ENCODE data around the gene ANO6. TPM values are rescaled to one million over a fixed set of nuclear protein-coding genes. Genes with fewer than 3 reads are reported as not detected.
"Not testable (repeated sequence)": the region's sequence is repeated elsewhere in the genome, so short reads cannot be mapped to it uniquely, and the experiment has no call there.

The ANO6 gene, protein sequence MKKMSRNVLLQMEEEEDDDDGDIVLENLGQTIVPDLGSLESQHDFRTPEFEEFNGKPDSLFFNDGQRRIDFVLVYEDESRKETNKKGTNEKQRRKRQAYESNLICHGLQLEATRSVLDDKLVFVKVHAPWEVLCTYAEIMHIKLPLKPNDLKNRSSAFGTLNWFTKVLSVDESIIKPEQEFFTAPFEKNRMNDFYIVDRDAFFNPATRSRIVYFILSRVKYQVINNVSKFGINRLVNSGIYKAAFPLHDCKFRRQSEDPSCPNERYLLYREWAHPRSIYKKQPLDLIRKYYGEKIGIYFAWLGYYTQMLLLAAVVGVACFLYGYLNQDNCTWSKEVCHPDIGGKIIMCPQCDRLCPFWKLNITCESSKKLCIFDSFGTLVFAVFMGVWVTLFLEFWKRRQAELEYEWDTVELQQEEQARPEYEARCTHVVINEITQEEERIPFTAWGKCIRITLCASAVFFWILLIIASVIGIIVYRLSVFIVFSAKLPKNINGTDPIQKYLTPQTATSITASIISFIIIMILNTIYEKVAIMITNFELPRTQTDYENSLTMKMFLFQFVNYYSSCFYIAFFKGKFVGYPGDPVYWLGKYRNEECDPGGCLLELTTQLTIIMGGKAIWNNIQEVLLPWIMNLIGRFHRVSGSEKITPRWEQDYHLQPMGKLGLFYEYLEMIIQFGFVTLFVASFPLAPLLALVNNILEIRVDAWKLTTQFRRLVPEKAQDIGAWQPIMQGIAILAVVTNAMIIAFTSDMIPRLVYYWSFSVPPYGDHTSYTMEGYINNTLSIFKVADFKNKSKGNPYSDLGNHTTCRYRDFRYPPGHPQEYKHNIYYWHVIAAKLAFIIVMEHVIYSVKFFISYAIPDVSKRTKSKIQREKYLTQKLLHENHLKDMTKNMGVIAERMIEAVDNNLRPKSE
- 24.1 and 24.8 TPM in 2 replicates for total RNA-seq

DNA sequence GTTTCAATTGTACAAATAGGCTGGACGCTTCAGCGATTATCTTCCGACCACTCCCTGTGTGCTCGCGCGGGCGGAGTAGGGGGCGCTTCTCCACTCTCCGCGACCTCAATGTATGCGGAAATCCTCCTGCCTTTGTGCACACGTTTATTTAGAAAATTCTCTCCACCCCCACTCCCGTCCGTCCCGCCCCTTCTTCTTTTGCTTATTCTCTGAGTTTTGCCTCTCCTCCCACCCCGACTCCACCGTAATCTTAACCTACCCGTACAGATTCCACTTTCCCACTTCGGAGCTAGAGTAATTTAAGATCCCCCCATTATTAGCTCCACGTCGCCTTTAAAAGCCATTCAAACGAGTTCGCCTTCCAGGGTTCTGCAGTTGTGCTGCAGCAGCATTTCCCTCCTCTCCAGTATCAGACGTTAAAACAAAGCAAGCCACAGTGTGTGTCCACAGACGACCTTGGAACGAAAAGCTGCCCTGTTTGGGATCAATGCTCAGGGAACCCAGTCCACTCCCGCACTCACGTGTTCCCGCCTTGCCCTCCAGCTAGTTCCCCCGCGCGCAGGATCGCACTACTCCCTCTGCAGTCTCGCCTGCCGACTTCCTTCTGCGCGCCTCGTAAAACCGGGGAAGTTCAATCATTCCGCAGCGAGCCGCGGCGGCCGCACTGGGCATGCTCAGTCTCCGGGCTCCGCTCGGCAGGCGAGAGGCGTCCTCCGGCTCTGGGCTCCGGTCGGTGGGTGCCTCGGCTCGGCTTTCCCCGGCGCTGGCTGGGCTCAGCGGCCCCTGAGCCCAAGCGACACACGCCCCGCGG, at the start of gene ANO6:
Gene ANO6, plus strand, starts transcription at position 677 of the 811 bp plus-strand sequence. CDS start 227 bp downstream, outside the sequence.
- no peaks in the 10 kb centered on the region for H3K27me3 Mint-ChIP-seq
- peak within 1 kb of the TSS; percentile 93 for H3K4me3 Mint-ChIP-seq
- H3K36me3 Mint-ChIP-seq (ENCODE audit: low read depth): peaks cover 3% of the 10 kb centered on the region
- peak; percentile 95 for DNase-seq
- H3K4me1 Mint-ChIP-seq: peaks cover 30% of the 10 kb centered on the region
- peak within 1 kb of the TSS; percentile 90 for H3K27ac Mint-ChIP-seq
- H3K9me3 Mint-ChIP-seq: no peaks in the 10 kb centered on the region
- intact Hi-C loops (cut with micrococcal nuclease): loop anchor here (1.0 to 5.0 kb wide), 5 partner anchors 18 to 777 kb away; partner anchors contain the start of gene SCAF11

DNA sequence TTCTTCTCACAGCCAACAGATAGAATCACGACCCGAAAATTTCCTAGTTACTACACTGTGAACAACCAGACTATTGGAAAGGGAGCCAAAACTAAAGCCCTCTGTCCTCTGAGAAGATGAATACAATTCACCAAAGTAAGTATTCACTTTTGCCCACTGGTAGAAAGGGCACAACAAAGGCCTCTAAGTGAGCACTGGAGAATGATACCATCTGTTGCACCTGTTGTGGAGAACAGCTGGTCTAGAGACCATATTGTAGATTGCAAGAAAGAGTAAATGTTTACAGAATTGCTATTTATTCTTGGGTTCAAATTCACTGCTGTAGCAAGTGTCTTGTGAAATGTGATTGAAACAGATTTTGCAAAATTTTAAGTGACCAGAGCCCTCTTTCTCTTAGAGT, 46.9 kb upstream of the ANO6 start:
- DNase-seq: no peak
- Mint-ChIP-seq H3K27me3 (peaks cover 6% of the 10 kb centered on the region), H3K27ac (no peak overlapping the region), H3K36me3 (ENCODE audit: low read depth) (no peaks in the 10 kb centered on the region), H3K4me3 (no peak overlapping the region), H3K4me1 (no peaks in the 10 kb centered on the region), H3K9me3 (peaks cover 2% of the 10 kb centered on the region)
- intact Hi-C loops (cut with micrococcal nuclease): no loop called here

DNA sequence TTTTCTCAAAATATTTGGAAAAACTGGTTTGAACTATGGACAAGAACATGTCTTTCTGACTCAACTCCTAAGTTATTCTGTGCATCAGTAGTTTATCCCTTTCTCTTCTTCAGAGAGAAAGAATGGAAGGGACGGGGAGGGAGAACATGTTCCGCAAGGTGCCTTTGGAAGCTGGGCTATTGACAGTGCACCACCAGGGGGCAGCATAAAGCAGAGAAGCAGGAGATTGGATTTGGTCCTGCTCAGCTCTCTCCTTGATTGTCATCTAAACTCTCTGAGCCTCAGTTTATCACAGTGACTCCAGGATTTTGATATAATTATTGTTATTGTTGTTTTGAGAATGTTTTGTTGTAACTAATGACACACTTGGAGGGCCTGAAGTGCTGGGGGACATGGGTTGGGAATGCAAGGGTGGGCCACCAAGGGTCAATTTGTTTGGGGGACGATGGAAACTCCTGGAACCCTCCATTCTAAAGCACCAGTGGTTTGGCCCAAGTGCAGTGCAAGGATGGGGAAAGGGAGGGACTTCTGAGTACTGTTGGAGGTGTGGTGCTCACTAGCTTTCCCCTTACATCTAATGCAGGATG, 45.3 kb upstream of the ANO6 start:
- Mint-ChIP-seq H3K36me3 (ENCODE audit: low read depth) (no peaks in the 10 kb centered on the region), H3K27me3 (peaks cover 4% of the 10 kb centered on the region), H3K4me1 (no peaks in the 10 kb centered on the region), H3K4me3 (no peak overlapping the region), H3K27ac (no peak overlapping the region), H3K9me3 (no peaks in the 10 kb centered on the region)
- peak; percentile 92 for DNase-seq
- intact Hi-C loops (cut with micrococcal nuclease): loop anchor here (2.0 to 10.0 kb wide), 4 partner anchors 47 to 557 kb away; partner anchors contain the start of genes ANO6 and ARID2

DNA sequence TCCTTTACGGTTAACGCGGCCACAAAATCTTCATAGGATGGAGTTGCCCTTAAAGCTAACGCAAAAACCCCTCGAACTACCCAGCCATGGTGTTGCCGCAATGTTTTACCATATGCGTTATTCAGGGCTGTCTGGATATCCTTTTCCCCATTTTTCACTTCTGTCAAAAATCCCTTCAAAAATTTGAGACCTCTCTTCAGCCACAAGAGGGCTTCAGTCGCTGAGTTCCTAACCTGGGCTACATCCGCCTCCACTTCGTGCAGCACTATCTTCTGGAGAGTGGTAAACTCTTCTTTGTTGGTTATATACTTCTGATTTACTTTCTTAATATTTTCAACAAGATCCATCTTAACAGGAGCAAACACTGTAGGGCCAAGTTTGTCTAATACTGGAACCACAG, 42.6 kb upstream of the ANO6 start:
- not testable (repeated sequence) for H3K36me3 Mint-ChIP-seq (ENCODE audit: low read depth); DNase-seq; H3K4me1 Mint-ChIP-seq; H3K4me3 Mint-ChIP-seq; H3K27me3 Mint-ChIP-seq; H3K27ac Mint-ChIP-seq
- intact Hi-C loops (cut with micrococcal nuclease): loop anchor here (5.0 to 10.0 kb wide), 3 partner anchors 44 to 554 kb away; partner anchors contain the start of genes ANO6 and ARID2
- H3K9me3 Mint-ChIP-seq: peaks cover 14% of the 10 kb centered on the region

DNA sequence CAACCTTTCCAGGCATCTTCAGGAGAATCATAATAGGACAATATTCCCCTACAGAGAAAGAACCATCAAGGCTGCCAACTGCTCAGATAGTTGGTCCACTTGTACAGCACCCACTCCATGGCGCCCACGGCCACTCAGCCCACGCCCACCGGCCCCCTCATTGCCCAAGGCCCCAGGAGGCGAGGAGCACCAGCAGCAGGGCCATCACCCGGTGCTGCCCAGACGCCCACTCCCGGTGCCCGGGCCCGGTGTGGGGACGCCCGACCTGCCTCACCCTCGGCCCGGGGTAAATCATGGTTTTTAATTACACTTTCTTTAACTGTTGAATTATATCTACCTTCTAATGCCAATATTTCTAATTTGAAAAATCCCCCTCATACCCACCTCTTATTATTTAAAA, 41.3 kb upstream of the ANO6 start:
- intact Hi-C loops (cut with micrococcal nuclease): loop anchor here (5.0 to 10.0 kb wide), 3 partner anchors 43 to 553 kb away; partner anchors contain the start of genes ANO6 and ARID2
- Mint-ChIP-seq H3K36me3 (ENCODE audit: low read depth) (peaks cover 12% of the 10 kb centered on the region), H3K4me3 (no peak overlapping the region), H3K4me1 (no peaks in the 10 kb centered on the region), H3K27ac (no peak overlapping the region), H3K9me3 (peaks cover 19% of the 10 kb centered on the region), H3K27me3 (no peaks in the 10 kb centered on the region)
- DNase-seq: no peak

DNA sequence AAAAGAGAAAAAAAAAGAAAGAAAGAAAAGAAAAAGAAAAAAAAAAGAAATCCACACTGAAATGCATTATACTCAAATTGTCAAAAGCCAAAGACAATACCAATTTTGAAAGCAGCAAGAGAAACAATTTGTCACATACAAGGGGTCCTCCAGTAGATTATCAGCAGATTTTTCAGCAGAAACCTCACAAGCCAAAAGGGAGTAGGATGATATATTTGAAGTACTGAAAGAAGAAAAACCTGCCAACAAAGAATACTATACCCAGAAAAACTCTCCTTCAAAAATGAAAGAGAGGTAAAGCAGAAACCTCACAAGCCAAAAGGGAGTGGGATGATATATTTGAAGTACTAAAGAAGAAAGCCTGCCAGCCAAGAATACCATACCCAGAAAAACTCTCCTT, 37.1 kb upstream of the ANO6 start:
- H3K9me3 Mint-ChIP-seq: peaks cover 19% of the 10 kb centered on the region
- H3K27me3 Mint-ChIP-seq: no peaks in the 10 kb centered on the region
- no peak for DNase-seq
- H3K36me3 Mint-ChIP-seq (ENCODE audit: low read depth): peaks cover 14% of the 10 kb centered on the region
- no peak overlapping the region for H3K4me3 Mint-ChIP-seq
- no peak overlapping the region for H3K27ac Mint-ChIP-seq
- intact Hi-C loops (cut with micrococcal nuclease): loop anchor here (10.0 kb wide), 1 partner anchor 366 kb away; no protein-coding TSS in a partner anchor
- H3K4me1 Mint-ChIP-seq: no peaks in the 10 kb centered on the region

DNA sequence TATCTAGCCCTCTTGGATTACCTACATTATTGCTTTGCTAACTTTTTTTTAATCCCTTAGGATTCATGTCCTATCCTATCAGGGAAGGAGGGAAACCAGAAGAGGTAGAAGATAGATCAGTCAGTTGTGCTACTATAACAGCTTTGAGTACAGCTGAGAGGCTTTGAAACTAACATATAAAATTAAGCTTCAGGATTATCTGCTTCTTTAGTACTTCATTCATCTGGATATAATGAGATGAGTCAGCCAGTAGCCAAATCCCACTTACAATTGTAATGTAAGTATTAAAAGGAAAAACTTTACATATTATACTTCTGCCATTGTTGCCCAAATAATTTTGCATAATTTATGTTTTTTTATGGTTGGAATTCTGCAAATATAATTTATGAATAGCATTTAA, 33.4 kb upstream of the ANO6 start:
- peaks cover 11% of the 10 kb centered on the region for H3K9me3 Mint-ChIP-seq
- intact Hi-C loops (cut with micrococcal nuclease): no loop called here
- H3K4me1 Mint-ChIP-seq: no peaks in the 10 kb centered on the region

DNA sequence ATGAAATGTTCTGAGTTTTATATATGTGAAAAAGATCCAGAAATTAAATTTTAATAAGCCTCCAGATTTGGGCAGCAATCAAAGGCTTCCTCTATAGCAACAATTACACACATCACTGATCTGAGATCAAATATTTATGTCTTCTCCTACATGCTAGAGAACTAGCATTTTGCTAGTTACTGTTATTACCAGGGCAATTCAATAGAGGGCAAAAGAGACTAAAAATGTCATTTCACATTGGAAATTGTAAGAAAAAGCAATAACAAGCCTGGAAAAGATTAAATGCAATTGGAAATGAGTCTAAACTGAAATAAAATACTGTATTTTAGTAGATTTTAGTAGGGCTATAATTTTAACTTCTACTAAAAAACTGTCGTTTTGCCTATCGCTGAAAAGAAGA, 32.6 kb upstream of the ANO6 start:
- no peak overlapping the region for H3K27ac Mint-ChIP-seq

More for the DNA sequence above, 33.4 kb upstream of the ANO6 start:
- H3K27ac Mint-ChIP-seq: no peak overlapping the region
- peaks cover 11% of the 10 kb centered on the region for H3K36me3 Mint-ChIP-seq (ENCODE audit: low read depth)
- no peak for DNase-seq
- H3K4me3 Mint-ChIP-seq: no peak overlapping the region
- H3K27me3 Mint-ChIP-seq: no peaks in the 10 kb centered on the region

DNA sequence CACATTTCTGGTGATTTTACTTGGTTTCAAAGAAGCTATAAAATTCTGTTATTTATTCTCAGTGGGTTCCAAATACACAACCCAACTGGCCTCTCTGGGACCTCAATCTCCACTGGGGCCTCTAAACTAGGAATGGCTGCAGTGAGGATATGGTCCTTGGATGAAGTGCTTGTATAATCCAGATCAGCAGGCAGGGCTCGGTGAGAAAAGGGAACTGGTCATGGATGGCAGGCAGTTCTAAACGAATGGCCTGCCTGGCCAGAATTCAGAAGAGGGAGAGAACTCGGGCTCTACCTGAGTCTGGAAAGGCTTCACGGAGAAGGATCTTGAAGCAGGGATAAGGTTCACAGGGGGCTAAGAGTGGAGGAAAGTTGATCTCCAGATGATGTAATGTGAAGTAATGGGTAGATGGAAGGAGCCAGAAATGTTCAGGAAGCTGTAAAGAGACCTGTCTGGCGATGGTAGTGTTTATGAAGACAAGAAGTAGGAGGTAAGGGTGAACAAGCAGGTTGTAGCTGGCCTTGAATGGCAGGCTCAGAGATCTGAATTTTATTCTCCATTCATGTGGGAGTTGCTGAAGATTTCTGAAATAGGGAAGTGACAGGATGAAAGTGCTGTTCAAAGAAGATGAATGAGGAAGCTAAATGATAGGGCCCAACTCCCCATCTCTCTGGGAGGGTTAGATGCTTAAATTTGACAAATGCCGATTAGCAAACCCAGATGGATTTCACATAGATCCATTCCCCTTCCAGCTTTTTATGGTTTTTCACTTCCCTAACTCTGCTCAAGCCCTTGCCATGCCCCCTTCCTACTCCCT, 31.5 kb upstream of the ANO6 start:
- intact Hi-C loops (cut with micrococcal nuclease): no loop called here
- H3K36me3 Mint-ChIP-seq (ENCODE audit: low read depth): peaks cover 5% of the 10 kb centered on the region
- no peaks in the 10 kb centered on the region for H3K4me1 Mint-ChIP-seq
- H3K27me3 Mint-ChIP-seq: no peaks in the 10 kb centered on the region
- H3K4me3 Mint-ChIP-seq: no peak overlapping the region
- no peak for DNase-seq
- H3K9me3 Mint-ChIP-seq: no peaks in the 10 kb centered on the region
- H3K27ac Mint-ChIP-seq: no peak overlapping the region

More for the DNA sequence above, 32.6 kb upstream of the ANO6 start:
- Mint-ChIP-seq H3K4me1 (no peaks in the 10 kb centered on the region), H3K36me3 (ENCODE audit: low read depth) (peaks cover 11% of the 10 kb centered on the region), H3K27me3 (no peaks in the 10 kb centered on the region), H3K9me3 (peaks cover 5% of the 10 kb centered on the region), H3K4me3 (no peak overlapping the region)
- no peak for DNase-seq
- intact Hi-C loops (cut with micrococcal nuclease): no loop called here

DNA sequence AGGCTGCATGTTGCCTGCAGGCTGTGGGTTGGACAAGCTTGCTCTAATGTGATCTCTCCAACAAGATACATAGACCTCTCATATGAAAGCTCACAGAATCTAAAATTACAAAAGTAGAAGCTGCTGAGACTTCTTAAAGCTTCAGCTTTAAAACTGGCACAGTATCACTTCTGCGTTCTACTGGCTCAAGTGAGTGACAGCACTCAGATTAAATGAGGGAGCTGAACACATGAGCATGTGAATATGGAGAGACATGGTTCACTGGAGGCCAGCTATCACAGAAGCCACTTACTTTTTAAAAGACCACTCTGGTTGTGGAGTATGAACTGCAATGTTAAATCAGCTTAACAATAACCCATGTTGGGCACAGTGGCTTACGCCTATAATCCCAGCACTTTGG, 29.1 kb upstream of the ANO6 start:
- intact Hi-C loops (cut with micrococcal nuclease): no loop called here
- no peak overlapping the region for H3K27ac Mint-ChIP-seq
- peaks cover 6% of the 10 kb centered on the region for H3K4me1 Mint-ChIP-seq
- no peak overlapping the region for H3K4me3 Mint-ChIP-seq
- no peaks in the 10 kb centered on the region for H3K9me3 Mint-ChIP-seq
- no peak for DNase-seq
- no peaks in the 10 kb centered on the region for H3K27me3 Mint-ChIP-seq
- H3K36me3 Mint-ChIP-seq (ENCODE audit: low read depth): peaks cover 3% of the 10 kb centered on the region

DNA sequence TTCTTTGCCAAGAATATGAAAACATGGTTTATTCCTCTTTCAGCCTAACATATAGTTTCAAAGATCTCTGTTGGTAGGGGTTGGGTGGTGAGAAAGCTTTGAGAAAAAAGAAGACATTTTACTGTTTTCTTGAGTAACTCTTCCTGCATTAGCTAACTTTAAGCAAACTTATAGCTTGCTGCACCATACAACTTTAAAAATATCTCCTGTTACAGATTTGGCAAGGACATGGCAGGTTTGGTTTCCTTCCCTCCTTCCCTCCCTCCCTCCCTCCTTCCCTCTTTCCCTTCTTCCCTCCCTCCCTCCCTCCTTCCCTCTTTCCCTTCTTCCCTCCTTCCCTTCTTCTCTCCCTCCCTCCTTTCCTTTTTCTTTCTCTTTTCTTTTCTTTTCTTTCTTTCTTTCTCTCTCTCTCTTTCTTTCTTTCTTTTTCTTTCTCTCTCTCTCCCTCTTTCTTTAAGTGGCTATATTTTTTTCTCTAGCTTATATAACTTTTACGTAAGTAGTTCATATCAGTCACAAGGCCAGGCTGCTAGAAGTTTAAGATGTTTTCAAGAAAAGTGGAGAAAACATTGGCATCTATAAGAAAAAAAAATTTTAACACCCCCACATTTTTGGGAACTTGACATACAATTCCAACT, 26.0 kb upstream of the ANO6 start:
- peaks cover 13% of the 10 kb centered on the region for H3K4me1 Mint-ChIP-seq
- intact Hi-C loops (cut with micrococcal nuclease): no loop called here
- no peak overlapping the region for H3K27ac Mint-ChIP-seq

DNA sequence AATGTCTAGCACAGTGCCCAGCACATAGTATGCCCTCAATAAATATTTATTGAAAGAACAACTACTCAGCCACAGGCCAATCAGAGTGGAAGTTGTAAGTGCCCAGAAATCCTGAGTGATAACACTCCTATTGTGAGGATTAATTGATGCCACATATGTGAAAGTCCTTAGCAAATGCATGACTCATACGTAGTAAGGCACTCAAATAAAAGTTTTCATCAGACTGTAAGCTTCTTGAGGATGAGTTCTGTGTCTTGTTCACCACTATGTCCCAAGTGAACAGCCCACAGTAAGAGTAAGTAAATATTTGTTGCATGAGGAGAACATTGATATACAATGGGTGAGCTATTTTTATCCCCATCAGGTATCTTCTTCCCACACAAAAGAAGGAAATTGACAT, 24.7 kb upstream of the ANO6 start:
- Mint-ChIP-seq H3K27me3 (no peaks in the 10 kb centered on the region), H3K27ac (no peak overlapping the region), H3K4me3 (no peak overlapping the region), H3K36me3 (ENCODE audit: low read depth) (peaks cover 3% of the 10 kb centered on the region), H3K4me1 (peaks cover 13% of the 10 kb centered on the region), H3K9me3 (no peaks in the 10 kb centered on the region)
- intact Hi-C loops (cut with micrococcal nuclease): no loop called here
- DNase-seq: no peak

More for the DNA sequence above, 26.0 kb upstream of the ANO6 start:
- Mint-ChIP-seq H3K9me3 (no peaks in the 10 kb centered on the region), H3K27me3 (no peaks in the 10 kb centered on the region), H3K36me3 (ENCODE audit: low read depth) (peaks cover 3% of the 10 kb centered on the region), H3K4me3 (no peak overlapping the region)
- DNase-seq: no peak

Measured in activated CD4-positive, alpha-beta T cell treated with anti-CD3 and anti-CD28 coated beads, Interleukin-2, amount 10 ng/mL, durations not matched to agents 24 days and 14 days (primary cell).